Measurements from ENCODE around the gene SORBS1.

Gene SORBS1

GRCh38 chr10:95419399-95419798 lies 141.8 kb downstream of the SORBS1 start:
- no peak for TF ChIP-seq CTCF (IDR thresholded peaks at IDR 0.05; ENCODE audit: low read depth, low read length)
- DNase-seq (ENCODE audit: low read depth, low spot score): no peak
- in situ Hi-C loops (cut with HindIII; ENCODE audit: low sequenced_read_pairs): no loop called here
- H3K4me3 ChIP-seq (ENCODE audit: low read depth, low read length): no peak overlapping the region

- no peak for DNase-seq (ENCODE audit: low read depth, low spot score)
- in situ Hi-C loops (cut with HindIII; ENCODE audit: low sequenced_read_pairs): no loop called here
- TF ChIP-seq CTCF (IDR thresholded peaks at IDR 0.05; ENCODE audit: low read depth, low read length): no peak
- no peak overlapping the region for H3K4me3 ChIP-seq (ENCODE audit: low read depth, low read length)
These were observed 144.2 kb downstream of the SORBS1 start for GRCh38 chr10:95416973-95417372.

GRCh38 chr10:95416270-95416669 lies 144.9 kb downstream of the SORBS1 start:
- DNase-seq (ENCODE audit: low read depth, low spot score): no peak
- no peak for TF ChIP-seq CTCF (IDR thresholded peaks at IDR 0.05; ENCODE audit: low read depth, low read length)
- in situ Hi-C loops (cut with HindIII; ENCODE audit: low sequenced_read_pairs): no loop called here
- H3K4me3 ChIP-seq (ENCODE audit: low read depth, low read length): no peak overlapping the region

GRCh38 chr10:95415621-95416031 lies 145.5 kb downstream of the SORBS1 start:
- in situ Hi-C loops (cut with HindIII; ENCODE audit: low sequenced_read_pairs): no loop called here
- DNase-seq (ENCODE audit: low read depth, low spot score): no peak
- no peak for TF ChIP-seq CTCF (IDR thresholded peaks at IDR 0.05; ENCODE audit: low read depth, low read length)
- H3K4me3 ChIP-seq (ENCODE audit: low read depth, low read length): no peak overlapping the region

GRCh38 chr10:95414844-95415485 lies 146.2 kb downstream of the SORBS1 start:
- in situ Hi-C loops (cut with HindIII; ENCODE audit: low sequenced_read_pairs): no loop called here
- no peak for TF ChIP-seq CTCF (IDR thresholded peaks at IDR 0.05; ENCODE audit: low read depth, low read length)
- no peak overlapping the region for H3K4me3 ChIP-seq (ENCODE audit: low read depth, low read length)
- no peak for DNase-seq (ENCODE audit: low read depth, low spot score)

GRCh38 chr10:95414016-95414830 lies 146.9 kb downstream of the SORBS1 start:
- in situ Hi-C loops (cut with HindIII; ENCODE audit: low sequenced_read_pairs): no loop called here
- no peak for TF ChIP-seq CTCF (IDR thresholded peaks at IDR 0.05; ENCODE audit: low read depth, low read length)
- DNase-seq (ENCODE audit: low read depth, low spot score): no peak
- no peak overlapping the region for H3K4me3 ChIP-seq (ENCODE audit: low read depth, low read length)

All from astrocyte of the spinal cord (primary cell).